Sigmoid colon (tissue), 7 donors: ENCODE measurements around the gene RAI14. TPM values are rescaled to one million over a fixed set of nuclear protein-coding genes. Genes with fewer than 3 reads are reported as not detected.

Source experiments
- DNase-seq: peaks from one replicate; pipeline ENCODE4 v3.0.0-alpha.2; 2019
- H3K27ac ChIP-seq, 4 donors: fragments of 200-600 bp; sonication (generic); one replicate each; pipeline ENCODE4 v1.5.1; 2016 to 2019; ENCODE audit warnings: mild to moderate bottlenecking in 1 of 4
- H3K27me3 ChIP-seq, 3 donors: fragments of 200-600 bp; sonication (generic); one replicate each; pipeline ENCODE4 v1.5.1; 2019; ENCODE audit warnings: mild to moderate bottlenecking in 1 of 3
- H3K36me3 ChIP-seq, 4 donors: fragments of 200-600 bp; sonication (generic); one replicate each; pipeline ENCODE4 v1.5.1; 2016 to 2019
- H3K4me1 ChIP-seq, 4 donors: fragments of 200-600 bp; sonication (generic); one replicate each; pipeline ENCODE4 v1.5.1; 2017 to 2019
- H3K4me3 ChIP-seq, 4 donors: fragments of 200-600 bp; sonication (generic); one replicate each; pipeline ENCODE4 v1.5.1; 2017 to 2019; ENCODE audit warnings: mild to moderate bottlenecking in 2 of 4, moderate library complexity in 1 of 4
- H3K9me3 ChIP-seq, 4 donors: fragments of 200-600 bp in 3 of 4; sonication (generic) in 3 of 4; one replicate each; pipeline versions ENCODE4 v1.5.1 to v1.6.1; 2013 to 2019
- CTCF ChIP-seq, 4 experiments: fragments of 450-650 bp in 3 of 4; fragments of 200-600 bp in 1 of 4; IDR thresholded peaks; one replicate each; pipeline ENCODE4 v1.5.1; 2016 to 2019; ENCODE audit warnings: antibody characterized with exemption in 4 of 4, mild to moderate bottlenecking in 3 of 4, moderate library complexity in 2 of 4
- EP300 ChIP-seq, 4 donors: sonication (generic); formaldehyde crosslinking; IDR thresholded peaks; one replicate each; pipeline ENCODE4 v1.6.1; 2017; ENCODE audit warnings: antibody characterized with exemption in 4 of 4
- POLR2A ChIP-seq, 2 donors: fragments of 450-650 bp; IDR thresholded peaks; one replicate each; pipeline ENCODE4 v1.6.1; 2016; ENCODE audit warnings: antibody characterized with exemption in 2 of 2, mild to moderate bottlenecking in 2 of 2, moderate library complexity in 2 of 2
- POLR2AphosphoS5 ChIP-seq, 4 donors: sonication (generic); formaldehyde crosslinking; IDR thresholded peaks; one replicate each; pipeline ENCODE4 v1.6.1; 2017; ENCODE audit warnings: antibody characterized with exemption in 4 of 4
- WGBS, 2 donors: extraction: QIAGEN DNeasy Blood & Tissue Kit; methylation state at CpG; one replicate each; pipeline ENCODE4 v1.1.7; 2013; 5-methylcytosine and 5-hydroxymethylcytosine counted together
- intact Hi-C: fragments of 100-400 bp; cut with DNase I; formaldehyde crosslinking; loops from one replicate; pipeline ENCODE4 v1.15.1; 2023
- polyA plus RNA-seq, 3 donors: library from polyadenylated mRNA; stranded (reverse); fragments of 200-250 nt; gene quantifications; one replicate each; pipeline ENCODE4 v1.2.3, GENCODE V29; 2013
- total RNA-seq, 4 donors: library from RNA; depleted of rRNA; stranded (reverse); fragments of >200 nt; gene quantifications; one replicate each; pipeline ENCODE4 v1.1.0, GENCODE V29; 2016
- donor health status: healthy with polysubstance abuse.
- donor health status: Bipolar disorder and iron deficiency.
- donor health status: healthy.

The RAI14 gene
- total and polyA plus RNA-seq, 7 donors, result 6.7 to 89.5 (median 23.4) TPM

GRCh38 chr5:34639852-34640626, 16.1 kb upstream of the RAI14 start:
- H3K27me3 ChIP-seq, result no peaks in the 10 kb centered on the region
- TF ChIP-seq POLR2AphosphoS5 (IDR thresholded peaks at IDR 0.05), result no peak
- TF ChIP-seq POLR2A (IDR thresholded peaks at IDR 0.05), result no peak
- TF ChIP-seq CTCF (IDR thresholded peaks at IDR 0.05), result no peak
- TF ChIP-seq EP300 (IDR thresholded peaks at IDR 0.05), result no peak

GRCh38 chr5:34648039-34648839, 7.9 kb upstream of the RAI14 start:
- TF ChIP-seq POLR2AphosphoS5 (IDR thresholded peaks at IDR 0.05), result no peak
- no peak for TF ChIP-seq POLR2A (IDR thresholded peaks at IDR 0.05)
- TF ChIP-seq EP300 (IDR thresholded peaks at IDR 0.05), result no peak
- no peak for TF ChIP-seq CTCF (IDR thresholded peaks at IDR 0.05)
- no peak overlapping the region for H3K4me3 ChIP-seq
- no peaks in the 10 kb centered on the region for H3K27me3 ChIP-seq
- 73 to 75% methylated on average over 5 of the region's 5 CpGs for WGBS, 2 donors
- no peaks in the 10 kb centered on the region for H3K9me3 ChIP-seq
- H3K36me3 ChIP-seq, result no peaks in the 10 kb centered on the region
- peaks cover 0 to 8% (median 0%) of the 10 kb centered on the region in 4 donors for H3K4me1 ChIP-seq
- no peak for DNase-seq
- no peak overlapping the region for H3K27ac ChIP-seq
- intact Hi-C loops, result no loop called here

More at GRCh38 chr5:34639852-34640626, 16.1 kb upstream of the RAI14 start:
- Histone ChIP-seq H3K36me3 (no peaks in the 10 kb centered on the region), H3K4me3 (no peak overlapping the region), H3K9me3 (no peaks in the 10 kb centered on the region), H3K4me1 (no peaks in the 10 kb centered on the region), H3K27ac (no peak overlapping the region)
- WGBS, 2 donors, result 90 to 91% methylated on average over 3 of the region's 3 CpGs
- DNase-seq, result no peak
- intact Hi-C loops, result no loop called here

- Histone ChIP-seq H3K27ac (no peak overlapping the region), H3K27me3 (no peaks in the 10 kb centered on the region), H3K36me3 (no peaks in the 10 kb centered on the region), H3K4me3 (no peak overlapping the region), H3K9me3 (no peaks in the 10 kb centered on the region), H3K4me1 (peaks cover 0 to 8% (median 0%) of the 10 kb centered on the region in 4 donors)
- no peak for DNase-seq
- 84 to 90% methylated on average over 2 of the region's 2 CpGs for WGBS, 2 donors
- intact Hi-C loops, result no loop called here
- no peak for TF ChIP-seq CTCF (IDR thresholded peaks at IDR 0.05)
- TF ChIP-seq POLR2A (IDR thresholded peaks at IDR 0.05), result no peak
- TF ChIP-seq EP300 (IDR thresholded peaks at IDR 0.05), result no peak
- no peak for TF ChIP-seq POLR2AphosphoS5 (IDR thresholded peaks at IDR 0.05)
These were observed 7.3 kb upstream of the RAI14 start for GRCh38 chr5:34648840-34649158.

- no peak overlapping the region for H3K4me3 ChIP-seq
- intact Hi-C loops, result loop anchor here (5.0 to 10.0 kb wide), 2 partner anchors 39 to 97 kb away; no protein-coding TSS in a partner anchor
- H3K4me1 ChIP-seq, result peaks cover 0 to 13% (median 3%) of the 10 kb centered on the region in 4 donors
- no peaks in the 10 kb centered on the region for H3K9me3 ChIP-seq
- no peak for DNase-seq
- WGBS, 2 donors, result 40 to 72% methylated on average over 2 of the region's 2 CpGs
- no peak overlapping the region for H3K27ac ChIP-seq
- TF ChIP-seq EP300 (IDR thresholded peaks at IDR 0.05) (no peak), POLR2A (IDR thresholded peaks at IDR 0.05) (no peak), CTCF (IDR thresholded peaks at IDR 0.05) (no peak)
- H3K36me3 ChIP-seq, result no peaks in the 10 kb centered on the region
- H3K27me3 ChIP-seq, result no peaks in the 10 kb centered on the region
These were observed 4.3 kb upstream of the RAI14 start for GRCh38 chr5:34651791-34652190.
